Activated B cell treated with CpG ODN at 0.5 μM for 24 hours (primary cell): Measurements from ENCODE around the gene PRTG. TPM values are rescaled to one million over a fixed set of nuclear protein-coding genes. Genes with fewer than 3 reads are reported as not detected.

ENCODE experiments used
- ATAC-seq: fragments of 200-7000 bp; cut with Tn5 transposase; one replicate; pipeline ENCODE4 v1.10.0; 2021; ENCODE audit warnings: low read depth, mild to moderate bottlenecking, moderate library complexity
- CTCF ChIA-PET: fragments of 350-600 bp; sonication (Branson Sonifier 250); formaldehyde crosslinking; loops from one replicate; lab custom pipeline; 2021; ENCODE audit warnings: antibody characterized with exemption; lab: Charles Lee
- POLR2A ChIA-PET: fragments of 350-600 bp; sonication (Branson Sonifier 250); formaldehyde crosslinking; loops from one replicate; lab custom pipeline; 2021; ENCODE audit warnings: antibody characterized with exemption; lab: Charles Lee
- DNase-seq: peaks from one replicate; pipeline ENCODE4 v3.0.0; 2022
- H3K27ac Mint-ChIP-seq: one replicate; pipeline ENCODE4 v1.8.0; 2020; ENCODE audit warnings: mixed read lengths
- H3K27me3 Mint-ChIP-seq: one replicate; pipeline ENCODE4 v1.8.0; 2021; ENCODE audit warnings: mixed read lengths
- H3K36me3 Mint-ChIP-seq: one replicate; pipeline ENCODE4 v1.8.0; 2021; ENCODE audit warnings: low read depth, mixed read lengths
- H3K4me1 Mint-ChIP-seq: one replicate; pipeline ENCODE4 v1.8.0; 2021; ENCODE audit warnings: mixed read lengths
- H3K4me3 Mint-ChIP-seq: one replicate; pipeline ENCODE4 v1.8.0; 2020; ENCODE audit warnings: mild to moderate bottlenecking, mixed read lengths
- H3K9me3 Mint-ChIP-seq: one replicate; pipeline ENCODE4 v1.8.0; 2020; ENCODE audit warnings: mixed read lengths
- intact Hi-C: fragments of 100-400 bp; cut with micrococcal nuclease; formaldehyde crosslinking; loops from one replicate; pipeline ENCODE4 v1.15.1; 2024
- total RNA-seq: library from RNA; stranded (reverse); gene quantifications from 2 replicates; pipeline ENCODE4 v1.2.3, GENCODE V29; 2022
- TF ChIP-seq, protein P1 (sequence below): fragments of 200-600 bp; IDR thresholded peaks from one replicate; pipeline ENCODE4 v1.8.0; 2022; ENCODE audit warnings: antibody characterized with exemption, mild to moderate bottlenecking

Gene PRTG
- total RNA-seq, 1 donor from 2014 or later = not detected

DNA sequence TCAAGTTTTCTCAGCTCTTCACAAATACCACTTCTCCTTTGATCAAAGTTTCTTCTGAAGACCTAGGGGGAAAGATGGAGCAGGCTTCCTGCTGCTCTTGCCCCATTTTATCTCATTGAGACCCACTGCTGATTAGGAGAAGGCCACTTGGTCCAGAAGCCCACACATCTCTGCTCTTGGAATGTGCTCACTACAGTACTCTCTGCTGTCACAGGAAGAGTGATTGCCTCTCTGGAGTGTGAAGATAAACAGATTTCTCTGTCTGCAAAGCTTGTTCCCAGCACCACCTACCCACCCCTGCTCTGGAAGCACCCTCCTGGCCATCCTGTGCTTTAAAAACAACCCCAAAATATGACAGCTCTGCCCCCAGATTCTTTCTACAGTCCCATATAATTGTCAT, 41.3 kb upstream of the PRTG start:
- intact Hi-C loops = no loop called here
- Mint-ChIP-seq H3K36me3 (no peaks in the 10 kb centered on the region), H3K9me3 (no peaks in the 10 kb centered on the region), H3K4me3 (no peak overlapping the region), H3K4me1 (no peaks in the 10 kb centered on the region), H3K27ac (no peak overlapping the region), H3K27me3 (peaks cover 3% of the 10 kb centered on the region)
- TF ChIP-seq, protein P1, sequence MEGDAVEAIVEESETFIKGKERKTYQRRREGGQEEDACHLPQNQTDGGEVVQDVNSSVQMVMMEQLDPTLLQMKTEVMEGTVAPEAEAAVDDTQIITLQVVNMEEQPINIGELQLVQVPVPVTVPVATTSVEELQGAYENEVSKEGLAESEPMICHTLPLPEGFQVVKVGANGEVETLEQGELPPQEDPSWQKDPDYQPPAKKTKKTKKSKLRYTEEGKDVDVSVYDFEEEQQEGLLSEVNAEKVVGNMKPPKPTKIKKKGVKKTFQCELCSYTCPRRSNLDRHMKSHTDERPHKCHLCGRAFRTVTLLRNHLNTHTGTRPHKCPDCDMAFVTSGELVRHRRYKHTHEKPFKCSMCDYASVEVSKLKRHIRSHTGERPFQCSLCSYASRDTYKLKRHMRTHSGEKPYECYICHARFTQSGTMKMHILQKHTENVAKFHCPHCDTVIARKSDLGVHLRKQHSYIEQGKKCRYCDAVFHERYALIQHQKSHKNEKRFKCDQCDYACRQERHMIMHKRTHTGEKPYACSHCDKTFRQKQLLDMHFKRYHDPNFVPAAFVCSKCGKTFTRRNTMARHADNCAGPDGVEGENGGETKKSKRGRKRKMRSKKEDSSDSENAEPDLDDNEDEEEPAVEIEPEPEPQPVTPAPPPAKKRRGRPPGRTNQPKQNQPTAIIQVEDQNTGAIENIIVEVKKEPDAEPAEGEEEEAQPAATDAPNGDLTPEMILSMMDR = no peak
- DNase-seq (no peak), ATAC-seq (no peak)
- ChIA-PET CTCF (no interaction called here), POLR2A (no interaction called here)

- TF ChIP-seq, protein P1 = no peak
- Mint-ChIP-seq H3K27ac (no peak overlapping the region), H3K4me3 (no peak overlapping the region), H3K9me3 (no peaks in the 10 kb centered on the region), H3K36me3 (no peaks in the 10 kb centered on the region), H3K4me1 (no peaks in the 10 kb centered on the region), H3K27me3 (peaks cover 7% of the 10 kb centered on the region)
- DNase-seq = no peak
- intact Hi-C loops = no loop called here
- POLR2A ChIA-PET = no interaction called here
- ATAC-seq = no peak
- CTCF ChIA-PET = interaction anchor here (1.1 kb wide), 1 partner anchor 9 kb away, joined by 3 read pairs; no protein-coding TSS in a partner anchor
These were observed 39.9 kb upstream of the PRTG start for GRCh38 chr15:55782901-55783300.

DNA sequence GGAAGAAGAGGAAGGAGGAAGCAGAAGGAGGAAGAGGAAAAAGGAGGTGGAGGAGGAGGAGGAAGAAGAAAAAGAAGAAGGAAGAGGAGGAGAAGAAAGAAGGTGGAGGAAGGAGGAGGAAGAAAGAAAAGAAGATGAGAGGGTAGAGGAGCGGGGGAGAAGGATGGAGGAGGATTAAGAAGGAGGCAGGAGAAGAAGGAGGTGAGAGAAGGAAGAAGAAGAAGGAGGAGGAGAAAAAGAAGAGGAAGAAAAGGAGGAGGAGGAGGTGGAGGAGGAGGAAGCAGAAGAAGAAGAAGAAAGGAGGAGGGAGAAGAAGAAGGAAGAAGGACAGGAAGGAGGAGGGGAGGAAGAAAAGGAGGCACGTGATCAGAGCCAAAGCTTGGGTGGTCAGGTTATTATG, 37.3 kb upstream of the PRTG start:
- no peaks in the 10 kb centered on the region for H3K9me3 Mint-ChIP-seq
- DNase-seq = no peak
- ChIA-PET CTCF (no interaction called here), POLR2A (no interaction called here)
- intact Hi-C loops = no loop called here
- no peak for ATAC-seq
- no peak overlapping the region for H3K4me3 Mint-ChIP-seq
- no peaks in the 10 kb centered on the region for H3K4me1 Mint-ChIP-seq
- TF ChIP-seq, protein P1 = no peak
- no peak overlapping the region for H3K27ac Mint-ChIP-seq
- H3K27me3 Mint-ChIP-seq = peaks cover 7% of the 10 kb centered on the region
- no peaks in the 10 kb centered on the region for H3K36me3 Mint-ChIP-seq

DNA sequence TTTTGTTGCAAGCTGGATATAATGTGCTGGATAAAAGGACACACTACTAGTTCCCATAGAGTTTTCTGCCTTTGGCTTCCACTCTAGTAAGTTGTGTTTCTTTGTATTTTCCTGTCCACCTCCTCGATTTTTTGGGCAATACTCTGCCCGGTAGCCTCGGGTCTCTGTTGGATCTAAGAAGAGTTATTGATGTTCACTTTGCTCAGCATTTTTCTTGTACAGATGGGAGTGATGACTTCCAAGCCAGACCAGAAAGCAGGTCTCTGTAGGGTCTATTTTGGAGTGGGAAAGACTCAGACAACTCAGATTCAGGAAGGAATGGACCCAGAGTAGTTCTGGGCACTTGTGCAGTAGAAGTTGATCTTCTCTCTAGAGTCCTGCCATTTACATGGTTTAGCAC, 36.0 kb upstream of the PRTG start:
- TF ChIP-seq, protein P1 = no peak
- DNase-seq = no peak
- ATAC-seq = no peak
- H3K36me3 Mint-ChIP-seq = no peaks in the 10 kb centered on the region
- H3K27me3 Mint-ChIP-seq = peaks cover 11% of the 10 kb centered on the region
- H3K4me1 Mint-ChIP-seq = no peaks in the 10 kb centered on the region
- H3K9me3 Mint-ChIP-seq = no peaks in the 10 kb centered on the region
- H3K27ac Mint-ChIP-seq = no peak overlapping the region
- POLR2A ChIA-PET = no interaction called here
- intact Hi-C loops = no loop called here
- H3K4me3 Mint-ChIP-seq = no peak overlapping the region
- CTCF ChIA-PET = no interaction called here

DNA sequence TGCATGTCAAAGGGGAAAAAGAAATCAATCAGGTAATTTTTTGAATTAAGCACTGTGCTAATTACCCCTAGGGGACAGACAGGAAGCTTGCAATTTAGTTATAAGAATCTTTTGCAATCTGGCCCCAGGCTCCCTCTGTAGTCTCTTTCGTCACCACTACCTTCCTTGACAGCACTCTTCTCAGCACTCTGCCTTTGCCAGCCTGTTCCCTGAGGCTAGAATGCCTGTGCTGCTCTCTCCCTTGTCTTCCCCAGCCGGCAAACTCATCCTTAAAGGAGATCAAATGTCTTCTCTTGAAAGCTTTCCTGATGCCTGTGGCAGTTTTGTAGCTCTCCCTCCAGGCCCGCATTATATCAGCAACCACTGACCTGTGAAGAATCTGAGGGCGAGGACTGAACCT, 32.4 kb upstream of the PRTG start:
- Mint-ChIP-seq H3K9me3 (no peaks in the 10 kb centered on the region), H3K27ac (no peak overlapping the region), H3K4me1 (no peaks in the 10 kb centered on the region), H3K27me3 (peaks cover 8% of the 10 kb centered on the region), H3K36me3 (no peaks in the 10 kb centered on the region), H3K4me3 (no peak overlapping the region)
- ChIA-PET POLR2A (no interaction called here), CTCF (interaction anchor here (0.6 to 1.3 kb wide), 3 partner anchors 77 to 1624 kb away, joined by 3 read pairs; no protein-coding TSS in a partner anchor)
- TF ChIP-seq, protein P1 = no peak
- intact Hi-C loops = no loop called here
- ATAC-seq = no peak
- DNase-seq = no peak
